Activated naive CD4-positive, alpha-beta T cell treated with Interleukin-2 at 50 U/mL for 16 hours (primary cell): Measurements from ENCODE around the gene NOVA2.
A peak's percentile ranks its signal among the peaks of the same experiment; 100 is the strongest.

Experiments used
- DNase-seq: peaks from one replicate; pipeline ENCODE4 v3.0.0-alpha.2; 2020

Gene NOVA2, protein sequence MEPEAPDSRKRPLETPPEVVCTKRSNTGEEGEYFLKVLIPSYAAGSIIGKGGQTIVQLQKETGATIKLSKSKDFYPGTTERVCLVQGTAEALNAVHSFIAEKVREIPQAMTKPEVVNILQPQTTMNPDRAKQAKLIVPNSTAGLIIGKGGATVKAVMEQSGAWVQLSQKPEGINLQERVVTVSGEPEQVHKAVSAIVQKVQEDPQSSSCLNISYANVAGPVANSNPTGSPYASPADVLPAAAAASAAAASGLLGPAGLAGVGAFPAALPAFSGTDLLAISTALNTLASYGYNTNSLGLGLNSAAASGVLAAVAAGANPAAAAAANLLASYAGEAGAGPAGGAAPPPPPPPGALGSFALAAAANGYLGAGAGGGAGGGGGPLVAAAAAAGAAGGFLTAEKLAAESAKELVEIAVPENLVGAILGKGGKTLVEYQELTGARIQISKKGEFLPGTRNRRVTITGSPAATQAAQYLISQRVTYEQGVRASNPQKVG

DNA sequence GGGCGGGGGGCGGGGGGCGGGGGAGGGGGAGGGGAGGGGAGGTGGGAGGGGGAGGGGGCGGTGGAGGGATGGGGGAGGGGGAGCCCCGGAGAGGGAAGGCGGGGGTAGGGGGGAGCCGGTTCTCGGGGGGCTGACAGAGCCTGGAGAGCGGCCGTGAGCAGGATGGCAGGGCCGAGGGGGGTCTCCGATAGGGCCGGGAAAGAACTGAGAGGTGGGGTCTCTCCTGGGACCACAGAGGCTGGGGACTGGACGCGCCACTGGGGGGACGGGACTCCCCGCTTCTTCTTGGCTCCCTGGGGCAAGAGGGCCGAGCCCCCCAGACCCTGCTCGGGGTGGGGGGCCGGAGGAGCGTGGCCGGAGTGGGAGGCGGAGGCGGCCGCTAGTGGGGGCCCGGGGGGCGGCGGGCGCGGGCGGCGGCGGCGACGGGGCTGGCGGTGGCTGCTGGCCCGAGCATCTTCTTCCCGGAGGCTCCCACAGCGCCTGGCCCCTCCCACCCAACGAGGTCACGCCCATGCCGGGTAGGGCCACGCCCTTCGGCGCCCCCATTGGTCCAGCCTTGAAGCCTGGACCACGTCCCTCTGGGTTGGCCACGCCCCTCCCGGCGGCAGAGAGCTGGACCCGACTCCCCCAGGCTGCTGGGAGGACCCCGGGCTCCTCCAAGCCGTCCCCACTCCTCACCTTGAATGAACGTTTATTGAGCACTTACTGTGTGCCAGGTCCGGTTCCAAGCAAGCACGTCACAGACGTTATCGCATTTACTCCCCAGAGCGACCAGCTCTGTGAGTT, at the start of gene NOVA2:
Gene NOVA2, minus strand, starts transcription at position 313 of the 786 bp plus-strand sequence. CDS start 514 bp downstream, outside the sequence.
- DNase-seq = peak; percentile 32

GRCh38 chr19:46023311-46023779, 49.7 kb upstream of the NOVA2 start:
- no peak for DNase-seq

- DNase-seq = no peak
Measured at GRCh38 chr19:46022431-46023310, 49.0 kb upstream of the NOVA2 start, which contains the start of gene PGLYRP1. Gene PGLYRP1 (minus strand): TSS chr19:46023053. CDS start chr19:46023021, 32 bp downstream.

- no peak for DNase-seq
Measured at GRCh38 chr19:46022061-46022430, 48.4 kb upstream of the NOVA2 start.

GRCh38 chr19:46021531-46022041, 47.9 kb upstream of the NOVA2 start:
- DNase-seq = no peak

DNA sequence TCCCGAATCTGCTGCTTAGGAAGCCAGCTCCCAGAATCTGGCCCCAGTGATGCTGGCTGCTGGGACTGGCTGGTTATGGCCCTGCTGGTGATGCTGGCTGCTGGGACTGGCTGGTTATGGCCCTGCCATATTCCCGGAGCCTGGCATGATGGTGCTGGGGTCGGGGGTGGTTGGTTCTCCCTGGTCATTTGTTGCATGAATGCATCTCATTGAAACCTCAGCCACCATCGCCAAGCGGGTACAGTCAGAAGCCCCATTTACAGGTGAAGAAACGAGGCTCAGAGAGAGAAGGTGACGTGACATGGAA, 47.1 kb upstream of the NOVA2 start:
- DNase-seq = no peak

GRCh38 chr19:46019270-46019669, 45.6 kb upstream of the NOVA2 start:
- no peak for DNase-seq

DNA sequence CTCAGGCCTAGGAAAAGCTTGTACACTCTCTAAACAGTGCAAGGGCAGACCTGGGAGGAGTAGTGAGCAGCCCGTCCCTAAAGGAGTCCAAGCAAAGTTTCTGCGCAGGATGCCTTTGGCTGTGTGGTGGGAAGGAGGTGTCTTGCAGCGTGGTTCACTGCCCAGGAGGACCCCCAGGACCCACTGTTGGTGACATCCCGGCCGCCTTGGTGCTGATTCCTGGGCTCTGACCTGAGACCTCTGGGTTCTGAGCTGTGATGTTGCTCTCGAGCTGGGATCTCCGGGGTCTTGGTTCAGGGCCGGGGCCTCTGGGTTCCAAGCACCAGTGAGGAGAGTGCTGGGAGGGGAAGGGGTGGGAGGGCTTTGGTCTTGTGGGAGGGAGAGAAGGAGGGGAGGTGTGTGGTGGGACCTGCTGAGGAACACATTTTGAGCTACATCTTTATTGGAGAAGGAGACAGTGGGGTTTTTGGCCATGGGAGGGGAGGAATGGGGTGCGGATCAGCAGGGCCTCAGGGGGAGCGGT, 45.1 kb upstream of the NOVA2 start:
- DNase-seq = no peak

- DNase-seq = no peak
Measured at GRCh38 chr19:46017874-46018675, 44.4 kb upstream of the NOVA2 start.

DNA sequence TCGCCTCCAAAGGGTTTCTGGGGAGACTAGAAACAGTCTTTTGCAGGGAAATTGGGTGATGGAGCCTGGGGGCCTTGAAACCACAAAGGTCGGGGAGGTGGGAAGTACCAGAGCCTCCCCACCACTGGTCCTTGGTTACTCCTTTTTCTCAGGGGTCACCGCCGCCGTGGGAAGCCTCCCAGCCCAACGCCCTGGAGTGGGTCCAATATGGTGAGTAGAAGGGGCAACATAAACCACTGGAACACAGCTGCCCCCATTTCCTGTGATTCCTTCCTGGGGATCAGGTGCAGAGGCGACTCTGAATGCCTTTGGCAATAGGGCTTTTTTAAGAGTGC, 43.4 kb upstream of the NOVA2 start:
- DNase-seq = no peak

- peak; percentile 85 for DNase-seq
Measured at GRCh38 chr19:46016426-46017094, 42.9 kb upstream of the NOVA2 start.

DNA sequence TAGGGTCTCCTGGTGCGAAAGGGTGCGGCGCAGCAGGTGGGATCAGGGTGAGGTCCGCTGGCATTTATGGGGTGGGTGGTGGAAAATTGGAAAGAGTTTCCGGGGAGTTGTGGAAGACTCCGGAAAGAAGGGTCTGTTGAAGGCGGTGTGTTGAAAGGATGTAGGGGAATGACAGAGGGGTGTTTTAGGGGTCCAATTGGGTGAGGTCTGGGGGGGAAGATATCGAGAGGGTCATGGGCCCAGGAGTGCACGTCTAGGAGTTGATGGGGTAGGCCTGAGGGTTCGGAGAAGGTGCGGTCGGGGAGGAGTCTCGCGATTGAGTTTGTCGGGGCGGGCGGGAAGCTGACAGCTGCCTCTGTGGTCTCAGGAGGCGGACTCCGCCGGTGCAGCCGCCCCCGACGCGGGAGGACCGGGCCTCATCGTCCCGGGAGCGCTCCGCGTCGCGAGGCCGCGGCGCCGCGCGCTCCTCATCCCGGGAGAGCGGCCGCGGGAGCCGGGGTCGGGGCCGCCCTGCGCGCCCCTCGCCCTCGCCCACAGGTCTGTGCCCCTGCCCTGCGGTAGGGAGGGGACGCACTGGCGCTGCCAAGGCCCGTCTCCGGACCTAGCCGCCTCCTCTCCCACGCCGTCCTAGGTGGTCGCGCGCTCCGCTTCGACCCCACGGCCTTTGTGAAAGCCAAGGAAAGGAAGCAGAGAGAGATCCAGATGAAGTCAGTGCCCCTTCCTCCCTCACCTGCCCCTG, 42.2 kb upstream of the NOVA2 start:
- peak; percentile 50 for DNase-seq

GRCh38 chr19:46014941-46015686, 41.4 kb upstream of the NOVA2 start:
- peak; percentile 69 for DNase-seq

- no peak for DNase-seq
Measured at GRCh38 chr19:46014534-46014933, 40.9 kb upstream of the NOVA2 start.

- DNase-seq = peak; percentile 66
Measured at GRCh38 chr19:46009530-46010510, 36.2 kb upstream of the NOVA2 start.

DNA sequence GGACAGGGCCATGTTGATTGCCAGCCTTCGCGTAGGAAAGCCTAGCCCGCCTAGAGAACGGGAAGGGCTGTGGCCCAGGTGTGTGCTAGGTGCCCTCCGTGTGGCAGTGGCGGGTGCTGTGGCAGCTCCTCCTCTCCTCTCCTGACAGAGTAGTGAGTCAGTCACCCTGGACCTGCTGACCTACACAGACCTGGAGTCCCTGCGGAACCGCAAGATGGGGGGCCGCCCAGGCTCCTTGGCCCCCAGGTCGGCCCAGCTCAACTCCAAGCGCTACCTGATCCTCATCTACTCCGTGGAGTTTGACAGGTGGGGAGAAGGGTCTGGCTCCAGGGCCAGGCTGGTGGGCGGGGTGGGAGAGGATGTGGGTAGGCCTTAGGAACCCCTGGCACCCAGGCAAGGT, 32.7 kb upstream of the NOVA2 start:
- no peak for DNase-seq

GRCh38 chr19:46002678-46003275, 29.1 kb upstream of the NOVA2 start:
- no peak for DNase-seq
